HUES48 (cell line): ENCODE measurements around the gene MBTPS1.
A peak's percentile ranks its signal among the peaks of the same experiment; 100 is the strongest.
"Not testable (repeated sequence)": the region's sequence is repeated elsewhere in the genome, so short reads cannot be mapped to it uniquely, and the experiment has no call there.

ENCODE experiments used
- H3K27ac ChIP-seq: one replicate; pipeline ENCODE4 v1.7.0; 2013; ENCODE audit warnings: low read depth, low read length, inconsistent platforms
- H3K27me3 ChIP-seq: 2 replicates; pipeline ENCODE4 v1.6.1; 2013; ENCODE audit warnings: mild to moderate bottlenecking, low read length; ENCODE audit not compliant: control insufficient read depth, insufficient read depth
- H3K36me3 ChIP-seq: 2 replicates; pipeline ENCODE4 v1.6.1; 2013; ENCODE audit warnings: low read length; ENCODE audit not compliant: control insufficient read depth, insufficient read depth
- H3K4me1 ChIP-seq: 2 replicates; pipeline ENCODE4 v1.6.1; 2013; ENCODE audit warnings: mild to moderate bottlenecking, low read length; ENCODE audit not compliant: control insufficient read depth, insufficient read depth
- H3K4me3 ChIP-seq: 2 replicates; pipeline ENCODE4 v1.5.1; 2013; ENCODE audit warnings: mild to moderate bottlenecking, low read depth, low read length
- H3K9ac ChIP-seq: 2 replicates; pipeline ENCODE4 v1.6.1; 2013; ENCODE audit warnings: mild to moderate bottlenecking, low read depth, low read length, moderate library complexity
- H3K9me3 ChIP-seq: 2 replicates; pipeline ENCODE4 v1.6.1; 2013; ENCODE audit warnings: low read length; ENCODE audit not compliant: control insufficient read depth, insufficient read depth

Gene MBTPS1

DNA sequence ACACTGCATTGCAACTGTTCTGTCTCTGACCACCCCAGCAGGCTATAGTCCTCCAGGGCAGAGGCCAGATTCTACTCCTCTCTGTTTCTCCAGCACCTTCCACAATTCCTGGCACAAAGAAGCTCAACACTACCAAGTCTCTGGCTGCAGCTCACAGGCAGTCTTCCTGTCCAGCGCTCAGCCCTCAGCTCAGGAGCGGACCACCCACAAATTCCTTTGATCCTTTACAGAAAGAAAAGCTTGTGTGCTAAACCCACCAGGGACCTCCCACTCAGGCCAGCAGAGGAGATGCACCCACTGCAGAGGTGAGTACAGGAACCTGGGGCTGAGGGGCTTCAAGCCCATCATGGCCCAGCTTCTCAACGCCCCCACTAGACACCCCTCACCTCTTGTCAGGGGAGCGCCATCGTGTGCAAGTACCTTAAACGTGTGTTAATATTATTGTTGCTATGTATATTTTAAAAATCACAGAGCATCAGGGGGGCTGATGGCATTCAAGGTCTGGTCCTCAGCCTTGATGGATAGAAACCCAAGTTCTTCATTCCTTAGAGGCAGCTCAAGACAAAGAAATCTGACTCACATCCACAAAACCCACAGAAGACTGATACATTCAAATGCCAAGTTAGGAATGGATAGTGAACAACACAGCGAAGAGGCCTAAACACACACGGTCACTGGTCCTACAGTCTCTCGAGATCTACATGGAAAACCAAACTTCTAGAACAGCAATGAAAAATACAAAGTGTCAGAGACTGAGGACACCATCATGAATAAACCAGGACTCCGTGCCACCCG, 19.8 kb upstream of the MBTPS1 start:
- H3K36me3 ChIP-seq, result no peaks in the 10 kb centered on the region
- H3K4me1 ChIP-seq, result peaks cover 24% of the 10 kb centered on the region
- H3K9ac ChIP-seq, result no peak overlapping the region
- H3K27ac ChIP-seq, result no peak overlapping the region
- H3K4me3 ChIP-seq, result no peak overlapping the region
- no peaks in the 10 kb centered on the region for H3K9me3 ChIP-seq
- no peaks in the 10 kb centered on the region for H3K27me3 ChIP-seq

DNA sequence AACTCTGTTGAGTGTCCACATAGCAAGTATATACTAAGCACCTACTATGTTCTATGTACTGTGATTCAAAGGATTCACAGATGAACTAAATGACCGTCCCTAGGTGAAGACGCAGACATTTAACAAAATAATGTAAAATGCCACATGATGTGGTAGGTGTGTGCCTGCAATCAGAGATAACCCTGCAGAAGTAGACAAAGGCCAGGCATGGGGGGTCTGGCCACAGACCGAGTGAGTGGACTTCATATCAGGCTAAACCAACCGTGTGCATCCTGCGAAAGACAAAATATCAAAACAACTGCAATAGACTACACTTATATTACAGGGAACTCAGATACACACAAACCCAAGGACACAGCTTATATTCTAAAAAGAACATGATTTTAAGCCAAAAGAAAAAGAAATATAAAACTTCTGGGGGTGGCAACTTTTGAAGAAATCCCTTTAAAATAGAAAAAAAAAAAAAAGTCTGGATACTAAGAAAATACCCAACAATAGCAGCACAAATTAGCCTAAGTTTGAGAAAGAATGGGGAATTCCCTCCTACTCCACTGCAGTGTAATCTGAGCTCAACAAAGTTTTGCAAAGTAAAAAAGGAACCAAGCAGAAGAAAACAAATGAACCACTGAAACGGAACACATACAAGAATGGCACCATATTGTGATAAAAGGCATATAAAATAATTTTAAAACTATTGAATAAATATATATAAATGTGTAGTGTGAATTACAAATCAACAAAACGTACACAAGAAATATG, 16.0 kb upstream of the MBTPS1 start:
- H3K4me1 ChIP-seq, result peaks cover 7% of the 10 kb centered on the region; the same call in 1 of the 2 replicates
- peaks cover 32% of the 10 kb centered on the region for H3K36me3 ChIP-seq
- H3K4me3 ChIP-seq, result no peak overlapping the region
- H3K27ac ChIP-seq, result no peak overlapping the region
- no peak overlapping the region for H3K9ac ChIP-seq
- no peaks in the 10 kb centered on the region for H3K27me3 ChIP-seq
- H3K9me3 ChIP-seq, result no peaks in the 10 kb centered on the region

DNA sequence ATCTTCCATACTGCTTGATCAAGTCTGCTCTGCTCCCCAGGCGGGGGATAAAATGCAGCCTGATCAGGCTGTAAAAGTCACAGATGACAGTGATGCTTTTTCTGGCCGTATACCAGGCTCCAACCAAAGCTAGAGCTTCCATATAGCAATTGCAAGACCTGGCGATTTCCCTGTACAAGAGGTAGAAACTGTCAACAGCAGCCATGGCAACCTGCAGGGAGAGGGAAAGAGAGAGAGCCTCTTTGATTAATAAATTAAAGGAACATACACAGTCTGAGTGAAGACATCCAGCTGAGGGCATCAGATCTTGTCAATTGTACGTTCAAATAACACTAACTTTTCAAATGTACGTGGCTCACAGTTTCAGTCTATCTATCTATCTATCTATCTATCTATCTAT, 14.4 kb upstream of the MBTPS1 start:
- no peaks in the 10 kb centered on the region for H3K27me3 ChIP-seq
- H3K9me3 ChIP-seq, result no peaks in the 10 kb centered on the region
- H3K4me3 ChIP-seq, result no peak overlapping the region
- peaks cover 45% of the 10 kb centered on the region for H3K36me3 ChIP-seq
- peaks cover 7% of the 10 kb centered on the region; the same call in 1 of the 2 replicates for H3K4me1 ChIP-seq
- H3K9ac ChIP-seq, result no peak overlapping the region
- H3K27ac ChIP-seq, result no peak overlapping the region

- no peak overlapping the region for H3K4me3 ChIP-seq
- no peak overlapping the region for H3K9ac ChIP-seq
- no peak overlapping the region for H3K27ac ChIP-seq
- peaks cover 54% of the 10 kb centered on the region for H3K36me3 ChIP-seq
- no peaks in the 10 kb centered on the region for H3K4me1 ChIP-seq
- H3K9me3 ChIP-seq, result no peaks in the 10 kb centered on the region
- H3K27me3 ChIP-seq, result no peaks in the 10 kb centered on the region
Observed at GRCh38 chr16:84124257-84125073, 7.7 kb upstream of the MBTPS1 start.

DNA sequence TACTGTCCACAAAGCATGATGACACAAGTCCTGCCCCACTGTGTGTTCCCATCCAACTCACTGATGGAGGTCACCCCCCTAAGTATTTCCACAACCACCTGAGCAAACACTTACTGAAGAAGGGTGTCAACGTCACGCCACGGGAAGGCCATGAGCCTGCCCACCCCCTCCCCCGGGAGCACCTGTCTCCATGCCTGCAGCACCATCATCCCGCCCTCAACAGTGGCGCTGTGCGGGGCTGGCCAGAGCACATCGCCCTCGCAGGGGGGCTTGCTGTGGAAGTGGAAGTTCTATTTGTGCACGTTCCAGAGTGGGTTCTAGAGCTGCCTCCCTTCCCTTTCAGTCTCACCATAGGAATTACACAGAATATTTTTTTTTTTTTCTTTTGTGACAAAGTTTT, 4.3 kb upstream of the MBTPS1 start:
- Histone ChIP-seq H3K4me1 (0 out of 2 replicates have a peak, but pooled peaks cover 3% of the 10 kb centered on the region), H3K36me3 (peaks cover 25% of the 10 kb centered on the region), H3K27ac (no peak overlapping the region), H3K4me3 (no peak overlapping the region), H3K9me3 (no peaks in the 10 kb centered on the region), H3K27me3 (no peaks in the 10 kb centered on the region), H3K9ac (no peak overlapping the region)

GRCh38 chr16:84120023-84120422, 3.3 kb upstream of the MBTPS1 start:
- Histone ChIP-seq H3K9me3 (no peaks in the 10 kb centered on the region), H3K36me3 (peaks cover 22% of the 10 kb centered on the region), H3K4me3 (no peak overlapping the region), H3K27ac (no peak overlapping the region), H3K4me1 (peaks cover 8% of the 10 kb centered on the region; the same call in 1 of the 2 replicates), H3K27me3 (no peaks in the 10 kb centered on the region), H3K9ac (no peak overlapping the region)

DNA sequence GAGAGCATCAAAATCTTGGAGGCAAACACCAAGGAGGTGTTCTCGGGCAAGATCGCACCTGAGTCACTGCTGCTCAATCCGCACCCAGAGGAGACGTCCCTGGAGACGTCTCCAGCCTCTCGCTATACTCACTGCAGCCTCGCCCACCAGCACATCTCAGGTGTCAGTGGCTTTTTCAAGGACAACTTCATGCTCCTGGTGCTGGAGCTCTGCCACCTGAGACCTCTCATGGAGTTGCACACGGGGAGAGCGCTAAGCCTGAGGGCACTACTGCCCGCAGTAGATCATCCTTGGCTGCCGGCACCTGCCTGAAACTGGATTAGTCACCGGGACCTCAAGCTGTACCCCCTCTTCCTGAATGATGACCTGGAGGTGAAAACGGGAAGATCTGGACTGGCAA, 2.6 kb upstream of the MBTPS1 start:
- H3K9ac ChIP-seq, result no peak overlapping the region
- H3K27me3 ChIP-seq, result no peaks in the 10 kb centered on the region
- H3K4me1 ChIP-seq, result peaks cover 8% of the 10 kb centered on the region; the same call in 1 of the 2 replicates
- no peaks in the 10 kb centered on the region for H3K9me3 ChIP-seq
- H3K36me3 ChIP-seq, result peaks cover 19% of the 10 kb centered on the region
- no peak overlapping the region for H3K27ac ChIP-seq
- H3K4me3 ChIP-seq, result no peak overlapping the region

GRCh38 chr16:84118315-84118714, 1.6 kb upstream of the MBTPS1 start:
- H3K27me3 ChIP-seq, H3K36me3 ChIP-seq, H3K9ac ChIP-seq, H3K27ac ChIP-seq, H3K9me3 ChIP-seq, H3K4me1 ChIP-seq, H3K4me3 ChIP-seq: not testable (repeated sequence)

DNA sequence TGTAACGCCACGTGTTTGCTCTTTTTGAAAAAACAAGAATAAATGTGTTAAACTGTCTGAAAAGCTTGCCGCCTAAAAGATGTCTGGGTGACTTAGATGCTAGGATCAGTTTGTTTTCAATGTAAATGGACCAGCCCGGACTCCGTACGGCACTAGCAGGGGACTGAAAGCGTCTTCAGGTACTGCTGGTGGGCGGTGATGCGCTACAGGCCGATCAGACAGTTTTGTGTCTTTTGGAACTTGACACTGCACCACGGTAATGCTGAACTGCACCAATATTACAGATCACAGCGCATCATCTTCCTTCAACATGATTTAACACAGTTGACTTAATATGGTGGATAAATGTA, 727 bp upstream of the MBTPS1 start:
- peaks cover under 1% of the 10 kb centered on the region for H3K36me3 ChIP-seq
- H3K9ac ChIP-seq, result peak overlapping the region; percentile 80
- H3K4me1 ChIP-seq, result peaks cover 8% of the 10 kb centered on the region; the same call in 1 of the 2 replicates
- H3K4me3 ChIP-seq, result peak overlapping the region; percentile 93
- no peaks in the 10 kb centered on the region for H3K27me3 ChIP-seq
- no peaks in the 10 kb centered on the region for H3K9me3 ChIP-seq
- H3K27ac ChIP-seq, result peak overlapping the region; percentile 84

DNA sequence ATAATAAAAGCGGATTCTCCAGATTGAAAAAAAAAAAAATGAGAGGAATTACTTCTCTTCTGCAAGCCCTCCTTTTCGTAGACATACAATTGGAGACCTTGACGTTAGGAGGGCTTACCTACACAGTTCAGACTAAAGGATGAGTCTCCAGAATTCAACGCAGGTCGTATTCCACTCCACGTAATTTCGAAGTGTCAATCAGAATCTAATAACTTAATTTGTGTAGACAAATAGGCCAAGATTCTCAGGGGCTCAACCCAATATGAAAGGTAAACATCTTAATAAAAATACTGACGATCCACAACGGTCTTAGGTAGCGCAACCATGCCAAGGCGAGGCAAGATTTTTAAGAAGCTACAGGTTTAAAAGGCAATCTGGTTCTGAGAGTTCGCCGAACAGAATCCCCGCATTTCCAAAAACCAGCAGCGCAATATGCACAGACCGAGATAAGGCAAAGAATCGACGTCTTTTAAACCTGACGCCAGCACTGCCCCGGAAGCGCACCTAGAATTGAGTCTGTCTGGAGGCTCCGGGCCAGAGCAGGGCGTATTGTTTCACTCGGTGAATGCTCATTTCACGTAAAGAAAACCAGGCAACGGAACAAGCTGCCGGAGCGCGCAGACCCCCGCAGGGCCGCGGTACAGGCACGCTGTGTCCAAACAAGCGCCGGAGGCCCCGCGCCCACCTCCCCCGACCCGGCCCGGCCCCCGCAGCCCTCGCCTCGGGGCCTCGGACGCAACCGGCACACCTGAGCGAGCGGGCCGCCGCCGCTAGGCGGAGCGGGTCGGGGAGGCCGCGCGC, 623 bp downstream of the MBTPS1 start:
- H3K27me3 ChIP-seq, result no peaks in the 10 kb centered on the region
- no peaks in the 10 kb centered on the region for H3K9me3 ChIP-seq
- H3K27ac ChIP-seq, result peak overlapping the region; percentile 84
- peak overlapping the region; percentile 93 for H3K4me3 ChIP-seq
- H3K4me1 ChIP-seq, result peaks cover 8% of the 10 kb centered on the region; the same call in 1 of the 2 replicates
- H3K9ac ChIP-seq, result peak overlapping the region; percentile 80
- no peaks in the 10 kb centered on the region; the same call in 1 of the 2 replicates for H3K36me3 ChIP-seq
